Peyer's patch (tissue), 4 donors: ENCODE measurements around the gene C12orf57. TPM values are rescaled to one million over a fixed set of nuclear protein-coding genes. Genes with fewer than 3 reads are reported as not detected.
A peak's percentile ranks its signal among the peaks of the same experiment; 100 is the strongest.

Experiments
- DNase-seq, 3 donors: peaks; one replicate each; pipeline ENCODE4 v3.0.0-alpha.2; 2017 to 2019
- H3K27ac ChIP-seq, 4 donors: fragments of 200-600 bp; sonication (generic); one replicate each; pipeline ENCODE4 v1.5.1; 2016 to 2019
- H3K27me3 ChIP-seq, 2 donors: fragments of 200-600 bp; sonication (generic); one replicate each; pipeline ENCODE4 v1.5.1; 2019
- H3K36me3 ChIP-seq, 3 donors: fragments of 200-600 bp; sonication (generic); one replicate each; pipeline ENCODE4 v1.5.1; 2016 to 2019
- H3K4me1 ChIP-seq, 4 donors: fragments of 200-600 bp; sonication (generic); one replicate each; pipeline ENCODE4 v1.5.1; 2016 to 2019
- H3K4me3 ChIP-seq, 4 donors: fragments of 200-600 bp; sonication (generic); 1 replicate in 3 of 4; 2 replicates in 1 of 4; pipeline ENCODE4 v1.5.1; 2016 to 2019; ENCODE audit warnings: mild to moderate bottlenecking in 1 of 4
- H3K9me3 ChIP-seq, 4 donors: fragments of 200-600 bp; sonication (generic); one replicate each; pipeline ENCODE4 v1.5.1; 2016 to 2019; ENCODE audit warnings: mild to moderate bottlenecking in 1 of 4
- POLR2A ChIP-seq, 2 donors: fragments of 450-650 bp; IDR thresholded peaks; one replicate each; pipeline ENCODE4 v1.5.1; 2017; ENCODE audit warnings: antibody characterized with exemption in 2 of 2, mild to moderate bottlenecking in 2 of 2, moderate library complexity in 2 of 2
- total RNA-seq, 4 donors: library from RNA; depleted of rRNA; stranded (reverse); fragments of >200 nt; gene quantifications; one replicate each; pipeline ENCODE4 v1.1.0, GENCODE V29; 2016
- TF ChIP-seq, protein P1 (sequence below), 6 experiments: fragments of 450-650 bp in 4 of 6; fragments of 200-600 bp in 2 of 6; sonication (generic) in 1 of 6; IDR thresholded peaks; one replicate each; pipeline ENCODE4 v1.5.1; 2017 to 2019; ENCODE audit warnings: antibody characterized with exemption in 6 of 6, mild to moderate bottlenecking in 3 of 6, moderate library complexity in 1 of 6

C12orf57 gene
- total RNA-seq, 4 donors from 2014 or later = 146 to 339 (median 156) TPM

DNA sequence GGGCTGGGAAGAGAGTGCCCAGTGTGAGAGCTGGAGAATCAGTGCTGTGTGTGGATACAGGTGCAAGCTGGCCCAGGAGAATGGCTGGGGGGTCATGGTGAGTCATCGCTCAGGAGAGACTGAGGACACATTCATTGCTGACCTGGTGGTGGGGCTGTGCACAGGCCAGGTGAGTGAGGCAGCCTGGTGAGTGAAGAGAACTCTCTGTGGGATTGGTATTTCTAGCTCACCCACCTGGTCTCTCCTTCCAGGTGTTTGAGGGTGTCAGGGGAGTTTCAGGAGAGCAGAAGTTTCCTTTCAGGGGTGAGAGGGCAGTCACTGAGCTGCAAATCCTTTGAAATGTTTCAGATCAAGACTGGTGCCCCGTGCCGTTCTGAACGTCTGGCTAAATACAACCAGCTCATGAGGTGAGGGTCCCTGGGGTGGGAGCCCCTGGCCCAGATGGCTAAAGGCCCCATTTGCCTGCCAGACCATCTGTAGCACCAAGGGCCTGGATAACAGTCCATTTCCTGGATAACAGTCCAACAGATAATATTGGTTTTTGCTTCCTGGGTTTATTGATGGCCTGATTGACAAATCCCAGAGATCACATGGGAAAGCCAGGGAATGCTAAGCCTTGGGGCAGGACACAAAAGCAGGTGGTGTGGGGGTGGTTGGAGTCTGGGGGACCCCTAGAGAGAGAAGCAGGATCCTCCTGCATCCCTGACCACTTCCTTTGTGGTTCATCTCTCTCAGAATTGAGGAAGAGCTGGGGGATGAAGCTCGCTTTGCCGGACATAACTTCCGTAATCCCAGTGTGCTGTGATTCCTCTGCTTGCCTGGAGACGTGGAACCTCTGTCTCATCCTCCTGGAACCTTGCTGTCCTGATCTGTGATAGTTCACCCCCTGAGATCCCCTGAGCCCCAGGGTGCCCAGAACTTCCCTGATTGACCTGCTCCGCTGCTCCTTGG is 21.6 kb upstream of the C12orf57 start:
- no peaks in the 10 kb centered on the region for H3K36me3 ChIP-seq
- H3K4me1 ChIP-seq = peaks cover 3 to 42% (median 13%) of the 10 kb centered on the region in 4 donors
- H3K4me3 ChIP-seq = no peak overlapping the region
- no peak for DNase-seq
- H3K27ac ChIP-seq = peak overlapping the region in 3 of 4 donors; percentile 18 to 48 (median 39)
- TF ChIP-seq, protein P1, sequence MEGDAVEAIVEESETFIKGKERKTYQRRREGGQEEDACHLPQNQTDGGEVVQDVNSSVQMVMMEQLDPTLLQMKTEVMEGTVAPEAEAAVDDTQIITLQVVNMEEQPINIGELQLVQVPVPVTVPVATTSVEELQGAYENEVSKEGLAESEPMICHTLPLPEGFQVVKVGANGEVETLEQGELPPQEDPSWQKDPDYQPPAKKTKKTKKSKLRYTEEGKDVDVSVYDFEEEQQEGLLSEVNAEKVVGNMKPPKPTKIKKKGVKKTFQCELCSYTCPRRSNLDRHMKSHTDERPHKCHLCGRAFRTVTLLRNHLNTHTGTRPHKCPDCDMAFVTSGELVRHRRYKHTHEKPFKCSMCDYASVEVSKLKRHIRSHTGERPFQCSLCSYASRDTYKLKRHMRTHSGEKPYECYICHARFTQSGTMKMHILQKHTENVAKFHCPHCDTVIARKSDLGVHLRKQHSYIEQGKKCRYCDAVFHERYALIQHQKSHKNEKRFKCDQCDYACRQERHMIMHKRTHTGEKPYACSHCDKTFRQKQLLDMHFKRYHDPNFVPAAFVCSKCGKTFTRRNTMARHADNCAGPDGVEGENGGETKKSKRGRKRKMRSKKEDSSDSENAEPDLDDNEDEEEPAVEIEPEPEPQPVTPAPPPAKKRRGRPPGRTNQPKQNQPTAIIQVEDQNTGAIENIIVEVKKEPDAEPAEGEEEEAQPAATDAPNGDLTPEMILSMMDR (IDR thresholded peaks at IDR 0.05) = no peak
- no peak for TF ChIP-seq POLR2A (IDR thresholded peaks at IDR 0.05)
- H3K9me3 ChIP-seq = no peaks in the 10 kb centered on the region
- no peaks in the 10 kb centered on the region for H3K27me3 ChIP-seq

DNA sequence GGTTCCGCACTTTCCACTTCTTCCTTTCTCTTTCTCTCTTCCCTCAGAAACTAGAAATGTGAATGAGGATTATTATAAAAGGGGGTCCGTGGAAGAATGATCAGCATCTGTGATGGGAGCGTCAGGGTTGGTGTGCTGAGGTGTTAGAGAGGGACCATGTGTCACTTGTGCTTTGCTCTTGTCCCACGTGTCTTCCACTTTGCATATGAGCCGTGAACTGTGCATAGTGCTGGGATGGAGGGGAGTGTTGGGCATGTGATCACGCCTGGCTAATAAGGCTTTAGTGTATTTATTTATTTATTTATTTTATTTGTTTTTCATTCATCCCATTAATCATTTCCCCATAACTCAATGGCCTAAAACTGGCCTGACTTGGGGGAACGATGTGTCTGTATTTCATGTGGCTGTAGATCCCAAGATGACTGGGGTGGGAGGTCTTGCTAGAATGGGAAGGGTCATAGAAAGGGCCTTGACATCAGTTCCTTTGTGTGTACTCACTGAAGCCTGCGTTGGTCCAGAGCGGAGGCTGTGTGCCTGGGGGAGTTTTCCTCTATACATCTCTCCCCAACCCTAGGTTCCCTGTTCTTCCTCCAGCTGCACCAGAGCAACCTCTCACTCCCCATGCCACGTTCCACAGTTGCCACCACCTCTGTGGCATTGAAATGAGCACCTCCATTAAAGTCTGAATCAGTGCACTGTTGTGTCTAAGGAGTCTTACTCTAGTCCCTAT is 20.7 kb upstream of the C12orf57 start:
- peak in 1 of 3 donors; percentile 54 for DNase-seq
- no peaks in the 10 kb centered on the region for H3K9me3 ChIP-seq
- H3K27me3 ChIP-seq = no peaks in the 10 kb centered on the region
- H3K36me3 ChIP-seq = no peaks in the 10 kb centered on the region
- peaks cover 3 to 42% (median 13%) of the 10 kb centered on the region in 4 donors for H3K4me1 ChIP-seq
- no peak for TF ChIP-seq POLR2A (IDR thresholded peaks at IDR 0.05)
- TF ChIP-seq, protein P1 (IDR thresholded peaks at IDR 0.05) = no peak
- H3K4me3 ChIP-seq = no peak overlapping the region
- H3K27ac ChIP-seq = peak overlapping the region in 1 of 4 donors; percentile 48

DNA sequence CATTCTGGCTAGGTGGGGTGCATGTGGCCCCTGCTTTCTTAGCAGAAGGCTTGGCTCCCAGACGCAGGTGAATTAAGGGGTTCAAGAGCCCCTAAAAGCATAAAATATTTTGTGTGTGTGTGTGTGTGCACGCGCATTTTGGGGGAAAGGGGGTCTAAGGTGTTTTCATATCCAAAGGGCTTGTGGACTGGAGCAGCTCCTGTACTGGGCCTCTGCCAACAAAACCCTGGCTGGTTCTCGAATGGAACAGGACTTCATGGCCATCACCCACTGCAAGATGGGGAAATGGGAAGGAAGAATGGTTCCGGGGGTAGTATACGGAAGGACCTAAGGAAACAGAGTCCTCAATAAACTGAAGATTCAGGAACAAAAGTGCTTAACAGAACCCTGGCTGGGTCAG is 20.0 kb upstream of the C12orf57 start:
- TF ChIP-seq, protein P1 (IDR thresholded peaks at IDR 0.05) = no peak
- TF ChIP-seq POLR2A (IDR thresholded peaks at IDR 0.05) = no peak
- peak in 1 of 3 donors; percentile 28 for DNase-seq
- Histone ChIP-seq H3K27ac (peak overlapping the region in 1 of 4 donors; percentile 95), H3K36me3 (no peaks in the 10 kb centered on the region), H3K27me3 (no peaks in the 10 kb centered on the region), H3K4me3 (no peak overlapping the region), H3K9me3 (no peaks in the 10 kb centered on the region), H3K4me1 (peaks cover 6 to 45% (median 13%) of the 10 kb centered on the region in 4 donors)

DNA sequence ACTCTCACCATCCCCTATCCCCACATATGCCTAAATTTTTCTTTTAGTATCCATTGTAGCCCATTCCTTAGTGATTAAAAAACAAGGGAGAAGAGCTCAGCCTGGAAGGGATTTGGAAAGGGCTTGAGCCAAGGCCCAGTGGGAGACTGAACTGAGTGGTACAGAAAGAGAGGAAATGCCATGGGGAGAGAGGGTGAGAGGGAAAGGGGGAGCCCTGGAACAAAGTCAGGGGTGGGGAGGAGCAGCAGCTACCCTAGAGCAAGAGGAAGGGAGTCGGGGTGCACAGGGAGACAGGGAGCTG is 18.6 kb upstream of the C12orf57 start:
- Histone ChIP-seq H3K36me3 (no peaks in the 10 kb centered on the region), H3K27ac (peak overlapping the region; percentile 92 to 95 (median 94)), H3K4me3 (no peak overlapping the region), H3K9me3 (no peaks in the 10 kb centered on the region), H3K4me1 (peaks cover 11 to 58% (median 16%) of the 10 kb centered on the region in 4 donors), H3K27me3 (no peaks in the 10 kb centered on the region)
- DNase-seq = no peak
- TF ChIP-seq, protein P1 (IDR thresholded peaks at IDR 0.05) = no peak
- TF ChIP-seq POLR2A (IDR thresholded peaks at IDR 0.05) = no peak

DNA sequence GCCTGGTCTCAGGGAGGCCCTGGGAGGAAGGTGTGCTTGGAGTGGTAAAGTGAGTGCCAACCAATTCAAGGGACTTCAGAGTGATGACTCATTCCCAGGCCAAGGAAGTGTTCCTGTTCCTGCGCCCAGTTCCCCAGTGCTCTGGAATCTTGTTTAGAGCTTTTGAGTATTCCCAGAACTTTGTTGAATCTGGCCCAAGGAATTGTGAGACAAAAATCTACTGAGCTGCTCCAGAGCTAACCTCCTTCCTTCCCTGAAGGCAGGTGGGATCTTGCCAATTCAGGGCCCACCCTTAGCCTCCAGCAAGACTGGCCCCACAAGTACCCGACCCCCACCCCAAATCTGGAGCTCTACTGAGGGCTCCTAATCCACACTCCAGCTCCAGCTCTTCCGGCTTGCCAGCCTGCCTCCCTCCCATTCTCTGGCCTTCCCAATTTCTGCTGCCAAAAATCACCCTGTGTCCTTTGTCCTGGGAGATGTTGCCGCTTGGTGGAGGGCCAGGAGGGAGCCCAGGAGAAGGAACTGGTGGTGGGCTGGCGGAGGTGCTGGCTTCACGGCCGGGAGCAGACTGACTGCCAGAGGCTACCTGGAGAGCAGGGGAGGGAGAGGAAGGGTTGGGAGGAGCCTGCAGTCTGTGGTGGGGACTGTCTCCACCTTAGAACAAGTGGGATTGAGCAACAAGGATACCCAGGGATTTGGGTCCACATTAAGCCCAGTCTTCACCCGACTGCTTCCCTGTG is 18.1 kb upstream of the C12orf57 start:
- Histone ChIP-seq H3K27me3 (no peaks in the 10 kb centered on the region), H3K9me3 (no peaks in the 10 kb centered on the region), H3K4me3 (peak overlapping the region in 3 of 4 donors; percentile 12 to 68 (median 42)), H3K27ac (peak overlapping the region; percentile 92 to 95 (median 94)), H3K36me3 (no peaks in the 10 kb centered on the region), H3K4me1 (peaks cover 11 to 62% (median 16%) of the 10 kb centered on the region in 4 donors)
- DNase-seq = peak in 2 of 3 donors; percentile 60 to 81
- TF ChIP-seq POLR2A (IDR thresholded peaks at IDR 0.05) = peak in 1 of 2 donors; percentile 51
- TF ChIP-seq, protein P1 (IDR thresholded peaks at IDR 0.05) = peak in 1 of 6 experiments; percentile 2
